KOPT-K1 (cell line): ENCODE measurements around the gene CACNA2D3.

Source experiments
- H3K27ac ChIP-seq: fragments of 200-600 bp; sonication (generic); 2 replicates; pipeline ENCODE4 v1.5.1; 2016; ENCODE audit warnings: antibody characterized with exemption, mild to moderate bottlenecking, low read depth, low read length; ENCODE audit not compliant: poor library complexity, severe bottlenecking
- H3K36me3 ChIP-seq: fragments of 200-600 bp; sonication (generic); 2 replicates; pipeline ENCODE4 v1.5.1; 2017; ENCODE audit warnings: antibody characterized with exemption, mild to moderate bottlenecking, low read length, moderate library complexity; ENCODE audit not compliant: insufficient read depth
- H3K9me3 ChIP-seq: fragments of 200-600 bp; sonication (generic); 2 replicates; pipeline ENCODE4 v1.5.1; 2017; ENCODE audit warnings: antibody characterized with exemption, low read length, mild to moderate bottlenecking; ENCODE audit not compliant: insufficient read depth, poor library complexity, severe bottlenecking

The CACNA2D3 gene

GRCh38 chr3:55000546-55000945 lies 878.2 kb downstream of the CACNA2D3 start:
- H3K27ac ChIP-seq, result no peak overlapping the region
- H3K9me3 ChIP-seq, result no peaks in the 10 kb centered on the region
- H3K36me3 ChIP-seq, result no peaks in the 10 kb centered on the region

GRCh38 chr3:55000953-55001352 lies 878.6 kb downstream of the CACNA2D3 start:
- Histone ChIP-seq H3K27ac (no peak overlapping the region), H3K9me3 (no peaks in the 10 kb centered on the region)

GRCh38 chr3:55002416-55002930 lies 880.1 kb downstream of the CACNA2D3 start:
- Histone ChIP-seq H3K27ac (no peak overlapping the region), H3K36me3 (no peaks in the 10 kb centered on the region), H3K9me3 (no peaks in the 10 kb centered on the region)

More at GRCh38 chr3:55000953-55001352, 878.6 kb downstream of the CACNA2D3 start:
- no peaks in the 10 kb centered on the region for H3K36me3 ChIP-seq

GRCh38 chr3:55006244-55006676 lies 883.9 kb downstream of the CACNA2D3 start:
- H3K9me3 ChIP-seq, result no peaks in the 10 kb centered on the region
- H3K27ac ChIP-seq, result no peak overlapping the region
- no peaks in the 10 kb centered on the region for H3K36me3 ChIP-seq

- Histone ChIP-seq H3K36me3 (no peaks in the 10 kb centered on the region), H3K9me3 (no peaks in the 10 kb centered on the region), H3K27ac (no peak overlapping the region)
Measured at GRCh38 chr3:55007971-55008370, 885.6 kb downstream of the CACNA2D3 start.

GRCh38 chr3:55009372-55009771 lies 887.0 kb downstream of the CACNA2D3 start:
- Histone ChIP-seq H3K27ac (no peak overlapping the region), H3K36me3 (no peaks in the 10 kb centered on the region), H3K9me3 (no peaks in the 10 kb centered on the region)

GRCh38 chr3:55012091-55012490 lies 889.7 kb downstream of the CACNA2D3 start:
- no peaks in the 10 kb centered on the region for H3K9me3 ChIP-seq
- H3K27ac ChIP-seq, result no peak overlapping the region

GRCh38 chr3:55013145-55013925 lies 891.0 kb downstream of the CACNA2D3 start:
- Histone ChIP-seq H3K27ac (no peak overlapping the region), H3K9me3 (no peaks in the 10 kb centered on the region), H3K36me3 (no peaks in the 10 kb centered on the region)

More at GRCh38 chr3:55012091-55012490, 889.7 kb downstream of the CACNA2D3 start:
- H3K36me3 ChIP-seq, result no peaks in the 10 kb centered on the region

- Histone ChIP-seq H3K27ac (no peak overlapping the region), H3K36me3 (no peaks in the 10 kb centered on the region), H3K9me3 (no peaks in the 10 kb centered on the region)
Measured at GRCh38 chr3:55014081-55014480, 891.7 kb downstream of the CACNA2D3 start.

GRCh38 chr3:55014906-55015305 lies 892.6 kb downstream of the CACNA2D3 start:
- H3K9me3 ChIP-seq, result no peaks in the 10 kb centered on the region
- no peak overlapping the region for H3K27ac ChIP-seq

GRCh38 chr3:55017876-55018275 lies 895.5 kb downstream of the CACNA2D3 start:
- Histone ChIP-seq H3K9me3 (no peaks in the 10 kb centered on the region), H3K36me3 (no peaks in the 10 kb centered on the region), H3K27ac (no peak overlapping the region)

More at GRCh38 chr3:55014906-55015305, 892.6 kb downstream of the CACNA2D3 start:
- H3K36me3 ChIP-seq, result no peaks in the 10 kb centered on the region

GRCh38 chr3:55030938-55031337 lies 908.6 kb downstream of the CACNA2D3 start:
- H3K27ac ChIP-seq, result no peak overlapping the region
- H3K9me3 ChIP-seq, result no peaks in the 10 kb centered on the region
- H3K36me3 ChIP-seq, result no peaks in the 10 kb centered on the region

- H3K27ac ChIP-seq, result no peak overlapping the region
- H3K9me3 ChIP-seq, result no peaks in the 10 kb centered on the region
- no peaks in the 10 kb centered on the region for H3K36me3 ChIP-seq
Measured at GRCh38 chr3:55036883-55037577, 914.7 kb downstream of the CACNA2D3 start.

GRCh38 chr3:55042591-55042990 lies 920.2 kb downstream of the CACNA2D3 start:
- Histone ChIP-seq H3K36me3 (no peaks in the 10 kb centered on the region), H3K27ac (no peak overlapping the region), H3K9me3 (no peaks in the 10 kb centered on the region)

GRCh38 chr3:55044486-55044885 lies 922.1 kb downstream of the CACNA2D3 start:
- H3K27ac ChIP-seq, result no peak overlapping the region
- H3K36me3 ChIP-seq, result no peaks in the 10 kb centered on the region
- no peaks in the 10 kb centered on the region for H3K9me3 ChIP-seq
